BLaER1 treated with 17β-estradiol and CSF1 and Interleukin-3, amounts not matched to agents 10 nM and 100 nM (cell line): ENCODE measurements around the gene SCN8A.
"Not testable (repeated sequence)": the region's sequence is repeated elsewhere in the genome, so short reads cannot be mapped to it uniquely, and the experiment has no call there.

Experiments
- H3K27ac ChIP-seq, 11 experiments: shearing (Covaris generic); formaldehyde crosslinking; 2 replicates each; pipeline ENCODE4 v1.8.1; 2022
- H3K27me3 ChIP-seq, 11 experiments: shearing (Covaris generic); formaldehyde crosslinking; 2 replicates each; pipeline ENCODE4 v1.8.1; 2022
- H3K36me3 ChIP-seq, 11 experiments: shearing (Covaris generic); formaldehyde crosslinking; 2 replicates each; pipeline ENCODE4 v1.8.1; 2022
- H3K4me1 ChIP-seq, 10 experiments: shearing (Covaris generic); formaldehyde crosslinking; 2 replicates each; pipeline ENCODE4 v1.8.1; 2022
- H3K4me2 ChIP-seq, 11 experiments: shearing (Covaris generic); formaldehyde crosslinking; 2 replicates each; pipeline ENCODE4 v1.8.1; 2022
- H3K4me3 ChIP-seq, 10 experiments: shearing (Covaris generic); formaldehyde crosslinking; 2 replicates each; pipeline ENCODE4 v1.8.1; 2022
- H3K9ac ChIP-seq, 11 experiments: shearing (Covaris generic); formaldehyde crosslinking; 2 replicates each; pipeline ENCODE4 v1.8.1; 2022
- H3K9me3 ChIP-seq, 11 experiments: shearing (Covaris generic); formaldehyde crosslinking; replicated peaks in 1 of 11; 2 replicates each; pipeline ENCODE4 v1.8.1; 2022
- H4K20me1 ChIP-seq, 11 experiments: shearing (Covaris generic); formaldehyde crosslinking; 2 replicates each; pipeline ENCODE4 v1.8.1; 2022
- Cebpa-rat ChIP-seq, 11 experiments: shearing (Covaris generic); IDR thresholded peaks; 2 replicates each; pipeline ENCODE4 v1.8.1; 2022

SCN8A gene

DNA sequence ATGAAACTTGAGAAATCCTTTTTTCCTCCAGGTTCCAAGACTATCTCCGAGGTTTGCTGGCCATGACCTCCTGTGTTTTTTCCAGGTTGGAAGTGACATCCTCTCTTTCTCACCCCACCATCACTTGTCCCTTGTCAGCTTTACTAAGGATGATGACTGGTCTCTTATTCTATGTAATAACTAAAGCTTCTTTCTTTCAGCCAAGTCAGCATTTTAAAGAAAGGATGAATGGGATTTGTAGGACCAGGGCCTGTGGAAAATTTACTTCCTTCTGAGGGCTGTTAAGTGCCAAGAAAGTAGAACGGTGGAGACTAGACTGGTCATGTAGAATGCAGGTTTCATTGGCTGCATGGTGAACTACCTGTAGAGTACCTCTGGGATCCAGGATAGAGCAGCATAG is 183.9 kb downstream of the SCN8A start:
- Histone ChIP-seq H3K27me3 (no peaks in the 10 kb centered on the region), H3K27ac (no peak overlapping the region), H3K4me2 (no peak overlapping the region), H3K9me3 (peaks cover 0 to 12% (median 0%) of the 10 kb centered on the region in 11 experiments; a peak in 5 of 22 replicates), H3K9ac (no peak overlapping the region), H3K36me3 (no peaks in the 10 kb centered on the region), H3K4me1 (peaks cover 0 to 16% (median 5%) of the 10 kb centered on the region in 10 experiments; a peak in 9 of 20 replicates), H4K20me1 (no peaks in the 10 kb centered on the region), H3K4me3 (no peak overlapping the region)
- TF ChIP-seq Cebpa-rat (IDR thresholded peaks at IDR 0.05) = no peak

DNA sequence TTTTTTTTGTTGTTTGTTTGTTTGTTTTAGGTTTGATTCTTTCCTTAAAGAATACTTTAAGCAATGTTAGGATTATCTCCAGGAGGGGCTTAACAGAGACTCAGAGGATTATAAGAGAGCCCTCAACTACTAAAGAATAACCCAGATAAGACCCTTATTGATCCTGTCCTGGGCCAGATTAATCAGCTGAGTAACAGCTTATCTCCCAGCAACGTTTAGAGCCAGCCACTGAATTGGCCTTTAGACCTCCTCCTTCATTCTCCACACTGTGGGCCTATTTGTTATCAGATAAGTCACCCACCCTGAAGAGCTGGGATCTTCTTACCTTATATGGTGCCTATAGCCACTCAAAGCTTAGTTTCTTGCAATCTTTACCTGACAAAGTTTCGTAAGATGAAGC is 186.4 kb downstream of the SCN8A start:
- Histone ChIP-seq H3K9me3 (peaks cover 0 to 12% (median 0%) of the 10 kb centered on the region in 11 experiments; a peak in 5 of 22 replicates), H4K20me1 (no peaks in the 10 kb centered on the region), H3K27ac (no peak overlapping the region), H3K4me2 (no peak overlapping the region), H3K27me3 (no peaks in the 10 kb centered on the region), H3K36me3 (no peaks in the 10 kb centered on the region), H3K4me1 (peaks cover 0 to 23% (median 5%) of the 10 kb centered on the region in 10 experiments; a peak in 9 of 20 replicates), H3K4me3 (no peak overlapping the region), H3K9ac (no peak overlapping the region)
- TF ChIP-seq Cebpa-rat (IDR thresholded peaks at IDR 0.05) = no peak

DNA sequence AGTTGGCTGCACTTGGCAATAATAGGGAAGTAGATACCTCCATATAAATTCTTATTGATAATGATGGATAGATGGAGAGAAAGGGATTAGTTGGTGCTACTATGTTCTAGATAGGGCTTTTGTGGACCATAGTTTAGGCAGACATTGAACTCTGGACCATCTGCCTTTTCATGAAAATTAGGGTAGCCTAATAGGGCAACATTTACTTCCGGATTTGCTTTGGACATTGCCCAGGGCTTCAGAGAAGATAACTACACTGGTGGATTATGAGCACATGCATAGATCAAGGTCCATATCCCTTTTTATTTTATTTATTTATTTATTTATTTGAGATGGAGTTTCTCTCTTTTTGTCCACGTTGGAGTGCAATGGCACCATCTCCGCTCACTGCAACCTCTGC is 186.9 kb downstream of the SCN8A start:
- Histone ChIP-seq H4K20me1 (no peaks in the 10 kb centered on the region), H3K27ac (no peak overlapping the region), H3K4me2 (no peak overlapping the region), H3K9me3 (peaks cover 0 to 11% (median 0%) of the 10 kb centered on the region in 11 experiments; a peak in 5 of 22 replicates), H3K4me1 (peaks cover 0 to 22% (median 5%) of the 10 kb centered on the region in 10 experiments; a peak in 9 of 20 replicates), H3K36me3 (no peaks in the 10 kb centered on the region), H3K27me3 (no peaks in the 10 kb centered on the region), H3K9ac (no peak overlapping the region), H3K4me3 (no peak overlapping the region)
- no peak for TF ChIP-seq Cebpa-rat (IDR thresholded peaks at IDR 0.05)

GRCh38 chr12:51779876-51780275 is 188.8 kb downstream of the SCN8A start:
- no peak overlapping the region for H3K4me2 ChIP-seq
- no peak for TF ChIP-seq Cebpa-rat (IDR thresholded peaks at IDR 0.05)
- H3K9me3 ChIP-seq = no peaks in the 10 kb centered on the region
- no peaks in the 10 kb centered on the region for H3K27me3 ChIP-seq
- H3K27ac ChIP-seq = no peak overlapping the region
- H3K9ac ChIP-seq = no peak overlapping the region
- H3K36me3 ChIP-seq = no peaks in the 10 kb centered on the region
- H4K20me1 ChIP-seq = no peaks in the 10 kb centered on the region
- peaks cover 0 to 10% (median 0%) of the 10 kb centered on the region in 10 experiments; a peak in 1 of 20 replicates for H3K4me1 ChIP-seq
- no peak overlapping the region for H3K4me3 ChIP-seq

DNA sequence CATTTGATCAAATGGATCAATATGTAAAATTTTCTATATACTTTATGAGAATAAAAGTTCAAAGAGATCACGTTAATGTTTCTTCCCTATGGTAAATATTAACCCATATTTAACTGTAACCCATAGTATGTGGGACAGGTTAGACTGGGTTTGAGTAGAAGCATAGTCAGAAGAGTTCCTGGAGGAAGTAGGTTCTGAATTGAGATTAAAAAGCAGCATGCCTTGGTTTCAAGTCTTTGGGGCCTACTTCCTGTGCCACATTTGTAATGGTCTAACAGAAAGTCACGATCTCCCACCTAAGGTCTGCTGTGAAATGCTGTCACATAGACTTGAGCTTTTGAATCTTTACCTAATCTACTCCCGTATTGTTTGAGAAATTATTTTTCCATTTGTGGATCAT is 193.7 kb downstream of the SCN8A start:
- Histone ChIP-seq H3K27ac (no peak overlapping the region), H3K9me3 (no peaks in the 10 kb centered on the region), H3K4me2 (peak overlapping the region in 1 of 11 experiments; percentile 15; a peak in 4 of 22 replicates), H3K36me3 (no peaks in the 10 kb centered on the region), H3K9ac (no peak overlapping the region), H3K4me1 (peaks cover 0 to 12% (median 0%) of the 10 kb centered on the region in 10 experiments; a peak in 1 of 20 replicates), H3K4me3 (no peak overlapping the region), H4K20me1 (no peaks in the 10 kb centered on the region), H3K27me3 (no peaks in the 10 kb centered on the region)
- no peak for TF ChIP-seq Cebpa-rat (IDR thresholded peaks at IDR 0.05)

- Histone ChIP-seq H3K4me1 (peaks cover 0 to 12% (median 0%) of the 10 kb centered on the region in 10 experiments; a peak in 1 of 20 replicates), H3K27me3 (no peaks in the 10 kb centered on the region), H3K4me3 (no peak overlapping the region), H3K27ac (no peak overlapping the region), H3K36me3 (no peaks in the 10 kb centered on the region), H3K9me3 (no peaks in the 10 kb centered on the region; a peak in 1 of 22 replicates), H4K20me1 (no peaks in the 10 kb centered on the region), H3K9ac (no peak overlapping the region), H3K4me2 (no peak overlapping the region)
- TF ChIP-seq Cebpa-rat (IDR thresholded peaks at IDR 0.05) = no peak
Observed at GRCh38 chr12:51785906-51786305, 194.9 kb downstream of the SCN8A start.

- Histone ChIP-seq H3K36me3 (no peaks in the 10 kb centered on the region), H3K27me3 (no peaks in the 10 kb centered on the region), H3K9me3 (no peaks in the 10 kb centered on the region; a peak in 1 of 22 replicates), H3K4me3 (no peak overlapping the region), H3K4me2 (no peak overlapping the region), H4K20me1 (no peaks in the 10 kb centered on the region), H3K27ac (no peak overlapping the region), H3K4me1 (peaks cover 0 to 4% (median 0%) of the 10 kb centered on the region in 10 experiments; a peak in 1 of 20 replicates), H3K9ac (no peak overlapping the region)
- TF ChIP-seq Cebpa-rat (IDR thresholded peaks at IDR 0.05) = no peak
Observed at GRCh38 chr12:51788876-51789275, 197.8 kb downstream of the SCN8A start.

GRCh38 chr12:51792417-51792816 is 201.4 kb downstream of the SCN8A start:
- H4K20me1 ChIP-seq = no peaks in the 10 kb centered on the region
- no peak overlapping the region for H3K27ac ChIP-seq
- no peak overlapping the region for H3K4me2 ChIP-seq
- H3K27me3 ChIP-seq = no peaks in the 10 kb centered on the region
- no peak overlapping the region for H3K9ac ChIP-seq
- no peaks in the 10 kb centered on the region for H3K36me3 ChIP-seq
- H3K9me3 ChIP-seq = no peaks in the 10 kb centered on the region; a peak in 1 of 22 replicates
- no peak for TF ChIP-seq Cebpa-rat (IDR thresholded peaks at IDR 0.05)
- no peaks in the 10 kb centered on the region for H3K4me1 ChIP-seq
- H3K4me3 ChIP-seq = no peak overlapping the region

GRCh38 chr12:51793201-51793600 is 202.2 kb downstream of the SCN8A start:
- H3K36me3 ChIP-seq = no peaks in the 10 kb centered on the region
- H3K4me3 ChIP-seq = no peak overlapping the region
- H3K9me3 ChIP-seq = no peaks in the 10 kb centered on the region; a peak in 1 of 22 replicates
- H3K4me1 ChIP-seq = no peaks in the 10 kb centered on the region
- H4K20me1 ChIP-seq = no peaks in the 10 kb centered on the region
- H3K27ac ChIP-seq = no peak overlapping the region
- H3K27me3 ChIP-seq = no peaks in the 10 kb centered on the region
- H3K9ac ChIP-seq = no peak overlapping the region
- H3K4me2 ChIP-seq = no peak overlapping the region
- TF ChIP-seq Cebpa-rat (IDR thresholded peaks at IDR 0.05) = no peak

- Histone ChIP-seq H3K4me3 (no peak overlapping the region), H3K4me2 (no peak overlapping the region), H3K9me3 (no peaks in the 10 kb centered on the region), H4K20me1 (no peaks in the 10 kb centered on the region), H3K9ac (no peak overlapping the region), H3K27ac (no peak overlapping the region), H3K36me3 (no peaks in the 10 kb centered on the region), H3K4me1 (no peaks in the 10 kb centered on the region), H3K27me3 (no peaks in the 10 kb centered on the region)
- no peak for TF ChIP-seq Cebpa-rat (IDR thresholded peaks at IDR 0.05)
Observed at GRCh38 chr12:51797301-51797700, 206.3 kb downstream of the SCN8A start.

GRCh38 chr12:51798051-51798450 is 207.0 kb downstream of the SCN8A start:
- H3K4me1 ChIP-seq, H3K4me3 ChIP-seq, H3K9ac ChIP-seq, H3K9me3 ChIP-seq, H3K27me3 ChIP-seq, H3K4me2 ChIP-seq, H3K27ac ChIP-seq, H3K36me3 ChIP-seq, H4K20me1 ChIP-seq: not testable (repeated sequence)
